Measurements from ENCODE around the gene PCSK9.

PCSK9 gene

DNA sequence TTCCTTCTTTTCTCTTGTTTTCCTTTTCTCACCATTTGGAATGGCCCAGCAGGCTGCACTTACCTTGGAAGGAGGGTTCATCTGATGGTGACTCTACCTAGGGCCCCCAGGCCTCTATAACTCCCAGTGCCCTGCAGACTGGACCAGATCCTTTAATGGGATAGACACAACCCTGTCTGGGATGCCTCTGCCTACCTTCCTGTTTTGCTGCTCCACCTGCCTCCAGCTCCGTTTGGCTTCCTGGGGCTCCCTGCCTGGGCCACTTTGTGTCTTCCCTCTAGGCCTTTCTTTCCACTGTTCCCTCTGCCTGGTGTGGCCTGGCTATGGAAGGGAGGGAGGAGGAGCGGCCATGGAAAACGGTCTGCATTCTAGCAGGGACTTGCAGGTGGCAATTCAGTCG lies 7.5 kb downstream of the PCSK9 start:
- ATAC-seq = no peak
- no peak for DNase-seq (ENCODE audit: low spot score in 2 of 2)
- Mint-ChIP-seq H3K4me3 (no peak overlapping the region), H3K4me1 (no peaks in the 10 kb centered on the region), H3K9me3 (no peaks in the 10 kb centered on the region), H3K27ac (no peak overlapping the region), H3K36me3 (no peaks in the 10 kb centered on the region)

DNA sequence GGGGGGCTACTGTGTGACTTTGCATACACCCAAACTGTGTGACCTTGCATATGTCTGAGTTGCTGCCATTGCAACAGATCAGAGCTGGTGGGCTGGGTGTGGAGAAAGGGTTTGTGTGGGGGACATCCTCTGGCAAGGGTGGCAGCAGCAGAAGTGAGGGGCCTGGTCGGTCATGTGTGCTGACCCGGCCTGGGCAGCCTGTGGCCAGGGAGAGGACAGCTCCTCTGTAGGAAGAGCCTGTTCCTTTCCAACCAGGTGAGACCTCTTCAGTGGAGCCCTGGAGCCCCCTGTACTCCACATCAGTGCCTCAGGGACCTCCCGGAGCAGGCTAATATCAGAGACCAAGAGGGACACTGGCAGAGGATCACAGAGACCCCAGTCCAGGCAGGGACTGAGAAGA lies 8.3 kb downstream of the PCSK9 start:
- no peak overlapping the region for H3K27ac Mint-ChIP-seq

DNA sequence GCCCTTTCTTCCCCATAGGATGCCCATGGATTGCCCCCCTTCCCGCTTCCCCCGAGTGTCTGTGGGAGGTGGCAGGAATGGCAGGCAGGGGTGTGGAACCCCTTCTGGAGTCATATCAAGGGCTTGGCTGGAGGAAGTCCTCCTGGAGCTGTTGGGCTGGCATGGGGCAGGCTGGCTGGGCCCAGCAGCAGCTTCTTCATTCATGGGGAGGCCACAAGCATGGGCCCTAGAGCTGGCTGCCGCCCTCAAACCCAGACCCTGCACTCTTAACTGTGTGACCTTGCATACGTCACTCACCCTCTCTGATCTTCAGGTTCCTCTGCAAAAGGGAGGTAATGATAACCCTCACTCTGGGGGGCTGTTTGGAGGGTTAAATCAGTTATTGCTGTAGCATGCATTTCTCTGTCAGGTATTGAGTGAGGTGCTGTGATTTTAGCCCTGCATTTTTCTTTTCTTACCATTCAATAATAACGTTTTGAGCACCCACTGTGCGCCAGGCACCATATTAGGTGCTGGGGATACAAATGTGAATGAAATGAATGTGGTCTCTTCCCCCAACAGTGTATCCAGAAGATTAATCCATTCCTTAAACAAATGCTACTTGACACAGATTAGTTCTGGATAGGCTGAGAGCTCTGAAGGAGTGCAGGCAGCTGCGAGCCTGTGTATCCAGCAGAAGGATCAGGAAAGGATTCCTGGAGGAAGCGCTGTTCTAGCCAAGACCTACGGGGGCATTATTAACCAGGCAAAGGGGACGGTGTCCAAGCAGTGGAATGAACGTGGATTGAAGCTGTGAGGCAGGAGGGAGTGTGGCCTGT lies 9.3 kb downstream of the PCSK9 start:
- ATAC-seq = no peak
- Mint-ChIP-seq H3K4me1 (no peaks in the 10 kb centered on the region), H3K36me3 (no peaks in the 10 kb centered on the region), H3K27ac (no peak overlapping the region), H3K4me3 (no peak overlapping the region), H3K9me3 (no peaks in the 10 kb centered on the region)
- no peak for DNase-seq (ENCODE audit: low spot score in 2 of 2)

More for the DNA sequence above, 8.3 kb downstream of the PCSK9 start:
- ATAC-seq (no peak), DNase-seq (ENCODE audit: low spot score in 2 of 2) (no peak)
- no peaks in the 10 kb centered on the region for H3K4me1 Mint-ChIP-seq
- no peaks in the 10 kb centered on the region for H3K36me3 Mint-ChIP-seq
- H3K9me3 Mint-ChIP-seq = no peaks in the 10 kb centered on the region
- H3K4me3 Mint-ChIP-seq = no peak overlapping the region

DNA sequence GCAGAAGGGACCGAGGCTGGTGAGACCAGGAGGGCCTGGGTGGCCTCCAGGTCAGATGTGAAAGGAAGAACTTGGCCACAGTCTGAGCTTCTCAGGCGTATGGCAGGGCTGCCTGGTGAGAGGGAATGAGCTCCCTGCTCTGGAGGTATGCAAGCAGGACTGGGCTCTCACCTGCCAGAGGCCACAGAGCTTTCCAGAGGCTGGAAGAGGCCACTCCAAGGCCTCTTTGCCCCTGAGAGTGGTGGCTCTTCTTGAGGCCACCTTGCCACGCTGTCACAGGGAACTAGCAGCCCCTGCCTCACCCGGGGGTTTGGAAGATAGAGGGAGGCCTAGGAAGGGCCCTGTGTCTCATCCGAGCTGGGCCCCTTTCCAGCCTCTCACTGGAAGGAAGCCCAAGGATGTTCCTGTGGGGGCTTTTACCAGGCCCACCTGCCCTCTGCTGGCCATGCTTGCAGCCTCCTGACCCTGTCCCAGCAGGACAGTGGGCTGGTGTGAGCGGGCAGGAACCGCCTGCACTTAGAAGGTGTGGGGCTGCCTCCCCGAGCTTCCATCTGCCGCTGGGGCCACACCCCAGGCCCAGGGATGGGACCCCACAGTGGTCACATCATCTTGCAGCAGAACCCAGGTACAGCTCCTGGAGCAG lies 10.0 kb downstream of the PCSK9 start:
- ATAC-seq = no peak
- Mint-ChIP-seq H3K9me3 (no peaks in the 10 kb centered on the region), H3K36me3 (no peaks in the 10 kb centered on the region), H3K4me1 (no peaks in the 10 kb centered on the region), H3K4me3 (no peak overlapping the region), H3K27ac (no peak overlapping the region)
- no peak for DNase-seq (ENCODE audit: low spot score in 2 of 2)

DNA sequence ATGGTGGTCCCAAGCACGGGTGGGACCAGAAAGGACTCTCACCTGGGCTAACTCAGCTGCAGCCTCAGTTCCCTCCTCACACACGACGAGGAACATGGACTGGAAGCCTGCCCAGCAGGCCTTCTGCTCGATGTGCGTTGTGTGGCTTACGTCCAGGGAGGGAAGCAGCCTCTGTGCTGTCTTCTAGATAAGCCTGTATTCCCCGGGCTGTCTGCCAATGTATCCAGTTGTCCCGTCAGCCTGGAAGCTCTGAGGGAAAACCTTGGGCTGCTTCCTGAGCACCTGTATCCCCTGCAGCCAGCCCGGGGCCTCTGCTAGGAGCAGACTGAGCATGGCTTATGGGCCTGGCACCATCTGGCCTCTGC lies 10.5 kb downstream of the PCSK9 start:
- no peaks in the 10 kb centered on the region for H3K36me3 Mint-ChIP-seq
- DNase-seq (ENCODE audit: low spot score in 2 of 2) (no peak), ATAC-seq (no peak)
- H3K9me3 Mint-ChIP-seq = no peaks in the 10 kb centered on the region
- H3K4me3 Mint-ChIP-seq = no peak overlapping the region
- H3K4me1 Mint-ChIP-seq = no peaks in the 10 kb centered on the region
- H3K27ac Mint-ChIP-seq = no peak overlapping the region

DNA sequence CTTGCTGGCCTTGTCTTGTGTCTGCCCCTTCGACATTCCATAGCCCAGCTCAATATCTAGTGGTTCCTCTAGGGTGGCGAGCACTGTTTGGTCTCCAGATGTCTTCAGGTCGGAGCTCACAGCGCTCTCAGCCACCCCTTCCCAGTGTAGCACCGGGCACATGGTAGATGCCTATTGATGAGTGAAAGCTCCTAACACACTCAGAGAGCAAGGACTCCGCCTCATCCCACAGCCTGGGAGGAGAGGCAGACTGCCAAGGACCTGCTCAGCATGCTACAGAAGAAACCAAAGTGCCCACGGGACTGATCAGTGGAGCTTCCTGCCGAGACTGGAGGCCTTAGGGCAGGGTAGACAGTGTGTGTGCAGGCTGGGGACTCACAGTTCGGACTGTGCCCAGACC lies 10.9 kb downstream of the PCSK9 start:
- Mint-ChIP-seq H3K36me3 (no peaks in the 10 kb centered on the region), H3K4me3 (no peak overlapping the region), H3K27ac (no peak overlapping the region), H3K9me3 (no peaks in the 10 kb centered on the region), H3K4me1 (no peaks in the 10 kb centered on the region)
- no peak for DNase-seq (ENCODE audit: low spot score in 2 of 2)
- no peak for ATAC-seq

DNA sequence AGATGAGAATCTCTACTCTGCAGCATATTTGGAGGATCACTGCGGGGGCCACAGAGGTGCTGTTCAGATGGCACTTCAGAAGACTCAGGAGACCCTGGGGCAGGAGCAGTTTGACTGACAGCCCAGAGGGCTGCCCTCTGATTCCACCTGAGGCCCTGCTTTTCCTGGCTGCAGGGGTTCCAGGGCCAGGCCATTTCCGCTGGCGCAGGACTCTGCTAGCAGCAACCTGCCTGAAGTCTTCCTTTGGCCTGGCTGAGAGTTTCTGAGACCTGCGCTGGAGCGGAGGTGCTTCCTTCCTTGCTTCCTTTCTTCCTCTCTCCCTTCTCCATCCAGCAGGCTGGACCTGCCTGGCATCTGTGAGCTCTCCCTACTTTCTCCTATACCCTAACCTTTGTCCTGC lies 11.8 kb downstream of the PCSK9 start:
- DNase-seq (ENCODE audit: low spot score in 2 of 2) (no peak), ATAC-seq (no peak)
- Mint-ChIP-seq H3K4me1 (no peaks in the 10 kb centered on the region), H3K9me3 (no peaks in the 10 kb centered on the region), H3K27ac (no peak overlapping the region), H3K4me3 (no peak overlapping the region), H3K36me3 (no peaks in the 10 kb centered on the region)

DNA sequence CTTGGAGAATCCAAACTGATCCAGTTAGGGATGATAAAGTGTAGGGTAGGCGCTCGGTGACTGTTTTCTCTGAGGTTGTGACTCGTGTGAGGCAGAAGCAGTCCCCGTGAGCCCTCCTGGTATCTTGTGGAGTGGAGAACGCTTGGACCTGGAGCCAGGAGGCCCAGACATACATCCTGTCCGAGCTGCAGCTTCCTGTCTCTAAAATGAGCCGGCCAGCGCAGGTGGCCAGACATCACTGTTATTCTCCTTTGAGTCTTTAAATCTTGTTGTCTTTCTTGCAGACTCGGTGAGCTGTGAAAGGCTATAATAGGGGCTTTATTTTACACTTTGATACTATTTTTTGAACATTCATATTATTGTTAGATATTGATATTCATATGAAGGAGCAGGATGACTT lies 12.3 kb downstream of the PCSK9 start:
- Mint-ChIP-seq H3K36me3 (no peaks in the 10 kb centered on the region), H3K27ac (no peak overlapping the region), H3K9me3 (no peaks in the 10 kb centered on the region), H3K4me3 (no peak overlapping the region), H3K4me1 (no peaks in the 10 kb centered on the region)
- DNase-seq (ENCODE audit: low spot score in 2 of 2) (no peak), ATAC-seq (no peak)

DNA sequence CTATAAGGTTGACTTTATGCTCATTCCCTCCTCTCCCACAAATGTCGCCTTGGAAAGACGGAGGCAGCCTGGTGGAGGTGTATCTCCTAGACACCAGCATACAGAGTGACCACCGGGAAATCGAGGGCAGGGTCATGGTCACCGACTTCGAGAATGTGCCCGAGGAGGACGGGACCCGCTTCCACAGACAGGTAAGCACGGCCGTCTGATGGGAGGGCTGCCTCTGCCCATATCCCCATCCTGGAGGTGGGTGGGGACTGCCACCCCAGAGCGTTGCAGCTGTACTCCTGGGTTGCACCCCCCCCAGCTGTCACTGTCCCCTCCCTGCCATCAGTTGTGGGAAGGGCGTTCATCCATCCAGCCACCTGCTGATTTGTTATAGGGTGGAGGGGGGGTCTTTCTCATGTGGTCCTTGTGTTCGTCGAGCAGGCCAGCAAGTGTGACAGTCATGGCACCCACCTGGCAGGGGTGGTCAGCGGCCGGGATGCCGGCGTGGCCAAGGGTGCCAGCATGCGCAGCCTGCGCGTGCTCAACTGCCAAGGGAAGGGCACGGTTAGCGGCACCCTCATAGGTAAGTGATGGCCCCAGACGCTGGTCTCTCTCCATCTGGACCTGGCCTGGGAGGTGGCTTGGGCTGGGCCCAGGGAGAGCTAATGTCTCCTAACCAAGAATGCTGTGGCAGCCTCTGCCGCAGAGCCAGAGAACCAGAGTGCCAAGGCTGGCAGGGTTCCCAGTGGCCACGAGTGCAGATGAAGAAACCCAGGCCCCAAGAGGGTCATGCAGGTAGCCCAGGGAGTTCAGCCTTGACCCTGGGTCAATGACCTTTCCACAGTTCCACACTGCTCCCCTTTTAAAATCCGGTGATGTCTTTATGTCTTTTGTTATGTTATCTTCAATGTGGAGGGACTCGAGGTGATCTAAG lies 13.1 kb downstream of the PCSK9 start:
- no peak overlapping the region for H3K4me3 Mint-ChIP-seq
- ATAC-seq = no peak

DNA sequence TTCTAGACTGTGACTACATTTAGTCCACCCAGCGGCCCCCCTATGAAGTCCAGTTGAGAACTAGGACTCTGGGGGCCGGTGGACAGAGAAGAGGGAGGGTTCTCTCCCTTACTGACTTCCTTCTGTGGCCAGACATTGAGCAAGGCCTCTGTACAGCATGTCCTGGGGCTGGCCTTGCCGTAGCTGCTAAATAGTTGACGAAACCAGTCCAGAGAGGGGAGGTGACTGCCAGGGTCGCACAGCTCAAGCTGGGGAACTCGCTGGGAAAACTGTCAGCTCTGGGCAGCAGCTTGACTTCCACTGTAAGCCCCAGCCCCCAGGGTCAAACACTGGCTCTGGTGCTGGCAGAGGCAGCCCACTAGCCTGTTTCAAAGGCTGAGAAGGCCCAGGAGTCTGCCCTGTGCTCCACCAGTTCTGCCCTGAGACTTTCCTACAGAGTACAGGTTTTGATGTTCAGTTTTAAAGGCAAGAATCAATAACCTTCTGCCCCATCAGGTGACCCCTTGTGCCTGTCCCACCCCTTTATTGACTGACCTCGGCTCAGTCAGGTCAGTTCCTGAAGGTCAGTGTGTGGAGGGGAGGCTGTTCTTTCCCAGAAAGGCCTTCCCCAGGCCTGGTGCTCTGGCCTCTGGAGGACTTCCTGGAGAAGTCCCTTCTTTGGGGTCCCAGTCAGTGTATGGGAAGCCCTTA lies 14.1 kb downstream of the PCSK9 start:
- H3K36me3 Mint-ChIP-seq = no peaks in the 10 kb centered on the region

More for the DNA sequence above, 13.1 kb downstream of the PCSK9 start:
- H3K4me1 Mint-ChIP-seq = no peaks in the 10 kb centered on the region
- no peak overlapping the region for H3K27ac Mint-ChIP-seq
- no peak for DNase-seq (ENCODE audit: low spot score in 2 of 2)
- no peaks in the 10 kb centered on the region for H3K36me3 Mint-ChIP-seq
- H3K9me3 Mint-ChIP-seq = no peaks in the 10 kb centered on the region

DNA sequence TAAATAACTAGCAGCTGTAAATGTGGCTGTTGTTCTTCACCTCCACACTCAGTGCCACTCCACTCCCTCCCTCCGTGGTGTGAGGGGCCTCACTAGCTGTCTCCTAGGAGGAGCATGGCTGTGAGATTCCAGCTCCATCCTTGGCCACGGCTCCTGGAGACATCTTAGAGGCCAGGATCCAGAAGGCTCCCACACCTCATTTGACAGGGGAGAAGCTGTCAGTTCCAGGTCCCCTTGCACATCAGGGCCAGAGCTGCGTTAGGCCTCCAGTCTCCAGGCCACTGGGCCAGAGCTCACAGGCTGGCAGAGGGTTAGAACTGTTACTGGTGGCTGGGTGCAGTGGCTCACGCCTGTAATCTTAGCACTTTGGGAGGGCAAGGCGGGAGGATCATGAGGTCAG lies 15.0 kb downstream of the PCSK9 start:
- no peak overlapping the region for H3K4me3 Mint-ChIP-seq
- no peaks in the 10 kb centered on the region for H3K36me3 Mint-ChIP-seq
- no peaks in the 10 kb centered on the region for H3K4me1 Mint-ChIP-seq
- no peak for DNase-seq (ENCODE audit: low spot score in 2 of 2)
- no peak overlapping the region for H3K27ac Mint-ChIP-seq
- H3K9me3 Mint-ChIP-seq = no peaks in the 10 kb centered on the region
- no peak for ATAC-seq

More for the DNA sequence above, 14.1 kb downstream of the PCSK9 start:
- no peak for ATAC-seq
- Mint-ChIP-seq H3K4me3 (no peak overlapping the region), H3K9me3 (no peaks in the 10 kb centered on the region), H3K4me1 (no peaks in the 10 kb centered on the region), H3K27ac (no peak overlapping the region)
- DNase-seq (ENCODE audit: low spot score in 2 of 2) = no peak

DNA sequence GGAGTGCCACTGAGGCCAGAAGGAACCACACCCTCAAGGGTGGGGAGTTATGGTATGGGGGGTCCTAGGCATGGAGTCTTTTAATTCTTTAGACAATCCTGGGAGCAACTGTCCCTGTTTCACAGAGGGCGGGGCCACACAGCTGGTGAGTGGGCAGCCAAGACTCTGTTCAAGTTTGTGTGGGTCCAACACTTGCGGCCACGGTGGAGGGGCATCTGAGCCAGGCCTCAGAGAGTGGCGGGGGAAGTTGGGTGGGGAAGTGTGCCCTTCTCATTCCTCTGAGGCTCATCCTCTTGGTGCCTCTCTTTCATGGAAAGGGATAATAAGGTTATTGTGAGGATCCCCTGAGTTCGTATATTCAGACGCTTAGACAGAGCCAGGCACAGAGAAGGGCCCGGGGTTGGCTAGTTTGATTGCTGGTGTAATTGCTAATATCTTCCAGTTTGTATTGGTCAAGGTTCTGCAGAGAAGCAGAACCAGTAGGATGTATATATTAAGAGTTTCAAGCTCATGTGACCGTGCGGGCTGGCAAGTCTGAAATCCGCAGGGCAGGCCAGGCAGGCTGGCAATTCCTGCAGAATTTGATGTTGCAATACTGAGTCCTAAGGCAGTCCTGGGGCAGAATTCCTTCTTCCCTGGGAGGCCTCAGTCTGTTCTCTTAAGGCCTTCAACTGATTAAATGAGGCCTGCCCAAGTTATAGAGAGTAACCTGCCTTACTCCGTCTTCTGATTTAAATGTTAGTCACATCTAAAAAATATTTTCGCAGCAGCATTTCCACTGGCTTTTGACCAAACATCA lies 15.9 kb downstream of the PCSK9 start:
- DNase-seq (ENCODE audit: low spot score in 2 of 2) = no peak
- Mint-ChIP-seq H3K4me1 (peaks cover 4% of the 10 kb centered on the region), H3K4me3 (no peak overlapping the region), H3K27ac (no peak overlapping the region), H3K36me3 (no peaks in the 10 kb centered on the region), H3K9me3 (no peaks in the 10 kb centered on the region)
- ATAC-seq = no peak

DNA sequence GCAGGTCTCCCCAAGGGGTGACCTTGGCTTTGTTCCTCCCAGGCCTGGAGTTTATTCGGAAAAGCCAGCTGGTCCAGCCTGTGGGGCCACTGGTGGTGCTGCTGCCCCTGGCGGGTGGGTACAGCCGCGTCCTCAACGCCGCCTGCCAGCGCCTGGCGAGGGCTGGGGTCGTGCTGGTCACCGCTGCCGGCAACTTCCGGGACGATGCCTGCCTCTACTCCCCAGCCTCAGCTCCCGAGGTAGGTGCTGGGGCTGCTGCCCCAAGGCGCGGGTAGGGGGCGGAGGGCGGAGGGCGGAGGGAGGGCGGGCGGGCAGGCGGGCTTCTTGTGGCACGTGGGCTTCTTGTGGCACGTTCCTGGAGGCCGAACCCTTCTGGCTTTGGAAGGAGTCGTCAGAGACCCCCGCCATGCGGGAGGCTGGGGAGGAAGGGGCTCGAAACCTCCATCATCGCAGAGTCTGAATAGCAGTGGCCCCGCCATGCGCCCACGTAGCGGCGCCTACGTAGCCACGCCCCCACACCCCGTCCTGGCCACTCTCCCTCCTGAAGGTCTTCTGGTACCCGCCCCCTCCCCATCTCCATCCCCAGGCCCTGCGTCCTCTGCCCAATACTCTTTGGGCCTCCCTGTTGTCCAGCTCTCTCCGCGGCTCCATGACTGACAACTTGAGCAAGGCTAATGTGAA lies 16.7 kb downstream of the PCSK9 start:
- Mint-ChIP-seq H3K9me3 (no peaks in the 10 kb centered on the region), H3K4me3 (no peak overlapping the region), H3K27ac (no peak overlapping the region), H3K4me1 (peaks cover 11% of the 10 kb centered on the region), H3K36me3 (no peaks in the 10 kb centered on the region)
- DNase-seq (ENCODE audit: low spot score in 2 of 2) (no peak), ATAC-seq (no peak)

DNA sequence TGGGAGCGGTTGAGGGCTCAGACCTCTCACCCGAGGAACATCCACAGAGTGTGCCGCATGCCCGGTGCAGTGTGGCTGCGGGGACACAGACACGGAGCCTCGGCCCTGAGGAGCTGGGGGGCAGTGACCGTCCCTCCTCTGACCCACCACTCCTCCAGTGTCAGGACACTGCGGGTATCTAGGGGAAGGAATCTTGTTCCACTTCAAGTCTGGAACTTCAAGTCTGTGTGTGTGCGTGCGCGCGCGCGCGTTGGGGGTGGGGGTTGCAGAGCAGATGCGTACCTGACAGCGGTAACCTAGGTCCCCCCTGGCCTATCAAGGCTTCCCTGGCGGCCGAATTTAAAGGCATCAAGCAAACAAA lies 17.3 kb downstream of the PCSK9 start:
- Mint-ChIP-seq H3K36me3 (no peaks in the 10 kb centered on the region), H3K4me1 (peaks cover 11% of the 10 kb centered on the region), H3K9me3 (no peaks in the 10 kb centered on the region), H3K4me3 (no peak overlapping the region), H3K27ac (no peak overlapping the region)
- DNase-seq (ENCODE audit: low spot score in 2 of 2) = no peak
- no peak for ATAC-seq

All from stimulated activated effector memory CD8-positive, alpha-beta T cell treated with anti-CD3 and anti-CD28 coated beads, Interleukin-12 subunit alpha, Interleukin-12 subunit beta, amount 100 ng/mL, for 72 hours (primary cell).